ENCODE data around the gene GPLD1. TPM values are rescaled to one million over a fixed set of nuclear protein-coding genes. Genes with fewer than 3 reads are reported as not detected.
"Not testable (repeated sequence)": the region's sequence is repeated elsewhere in the genome, so short reads cannot be mapped to it uniquely, and the experiment has no call there.

GPLD1 gene
- total and polyA plus RNA-seq, 2 donors: 1.6 to 4.8 TPM

- Histone ChIP-seq H3K27ac (ENCODE audit: low read depth) (no peak overlapping the region), H3K4me3 (ENCODE audit: low read depth, low read length) (no peak overlapping the region), H3K36me3 (ENCODE audit: insufficient read depth) (no peaks in the 10 kb centered on the region), H3K4me1 (ENCODE audit: insufficient read depth) (no peaks in the 10 kb centered on the region)
- DNase-seq (ENCODE audit: extremely low spot score): no peak
- 89% methylated on average over 4 of the region's 4 CpGs for WGBS
Observed at GRCh38 chr6:24517659-24518543, 28.5 kb upstream of the GPLD1 start.

GRCh38 chr6:24513602-24514001 lies 24.2 kb upstream of the GPLD1 start:
- WGBS: 92% methylated on average over 4 of the region's 4 CpGs
- H3K4me3 ChIP-seq (ENCODE audit: low read depth, low read length): no peak overlapping the region
- no peaks in the 10 kb centered on the region for H3K36me3 ChIP-seq (ENCODE audit: insufficient read depth)
- no peaks in the 10 kb centered on the region for H3K4me1 ChIP-seq (ENCODE audit: insufficient read depth)
- DNase-seq (ENCODE audit: extremely low spot score): no peak
- H3K27ac ChIP-seq (ENCODE audit: low read depth): no peak overlapping the region

GRCh38 chr6:24511976-24512375 lies 22.6 kb upstream of the GPLD1 start:
- not testable (repeated sequence) for H3K4me3 ChIP-seq (ENCODE audit: low read depth, low read length); H3K27ac ChIP-seq (ENCODE audit: low read depth); H3K4me1 ChIP-seq (ENCODE audit: insufficient read depth); H3K36me3 ChIP-seq (ENCODE audit: insufficient read depth); DNase-seq (ENCODE audit: extremely low spot score)
- WGBS: 55% methylated on average over 6 of the region's 6 CpGs

- DNase-seq (ENCODE audit: extremely low spot score): no peak
- H3K4me1 ChIP-seq (ENCODE audit: insufficient read depth): no peaks in the 10 kb centered on the region
- WGBS: 88% methylated on average over 3 of the region's 3 CpGs
- H3K27ac ChIP-seq (ENCODE audit: low read depth): no peak overlapping the region
- no peak overlapping the region for H3K4me3 ChIP-seq (ENCODE audit: low read depth, low read length)
- no peaks in the 10 kb centered on the region for H3K36me3 ChIP-seq (ENCODE audit: insufficient read depth)
Observed at GRCh38 chr6:24506814-24507520, 17.6 kb upstream of the GPLD1 start.

- no peak overlapping the region for H3K4me3 ChIP-seq (ENCODE audit: low read depth, low read length)
- H3K36me3 ChIP-seq (ENCODE audit: insufficient read depth): no peaks in the 10 kb centered on the region
- DNase-seq (ENCODE audit: extremely low spot score): no peak
- WGBS: 85% methylated on average over 14 of the region's 14 CpGs
- no peak overlapping the region for H3K27ac ChIP-seq (ENCODE audit: low read depth)
- no peaks in the 10 kb centered on the region for H3K4me1 ChIP-seq (ENCODE audit: insufficient read depth)
Observed at GRCh38 chr6:24504649-24505586, 15.5 kb upstream of the GPLD1 start.

GRCh38 chr6:24504287-24504648 lies 14.9 kb upstream of the GPLD1 start:
- no peak overlapping the region for H3K27ac ChIP-seq (ENCODE audit: low read depth)
- 89% methylated on average over 1 of the region's 1 CpG for WGBS
- no peaks in the 10 kb centered on the region for H3K4me1 ChIP-seq (ENCODE audit: insufficient read depth)
- H3K36me3 ChIP-seq (ENCODE audit: insufficient read depth): no peaks in the 10 kb centered on the region
- H3K4me3 ChIP-seq (ENCODE audit: low read depth, low read length): no peak overlapping the region
- no peak for DNase-seq (ENCODE audit: extremely low spot score)

GRCh38 chr6:24501914-24502313 lies 12.5 kb upstream of the GPLD1 start:
- no peaks in the 10 kb centered on the region for H3K36me3 ChIP-seq (ENCODE audit: insufficient read depth)
- H3K27ac ChIP-seq (ENCODE audit: low read depth): no peak overlapping the region
- H3K4me1 ChIP-seq (ENCODE audit: insufficient read depth): no peaks in the 10 kb centered on the region
- DNase-seq (ENCODE audit: extremely low spot score): no peak
- no peak overlapping the region for H3K4me3 ChIP-seq (ENCODE audit: low read depth, low read length)

- Histone ChIP-seq H3K4me1 (ENCODE audit: insufficient read depth) (no peaks in the 10 kb centered on the region), H3K27ac (ENCODE audit: low read depth) (no peak overlapping the region), H3K36me3 (ENCODE audit: insufficient read depth) (no peaks in the 10 kb centered on the region), H3K4me3 (ENCODE audit: low read depth, low read length) (no peak overlapping the region)
- no peak for DNase-seq (ENCODE audit: extremely low spot score)
- WGBS: 79% methylated on average over 2 of the region's 2 CpGs
Observed at GRCh38 chr6:24501374-24501773, 12.0 kb upstream of the GPLD1 start.

- Histone ChIP-seq H3K27ac (ENCODE audit: low read depth) (no peak overlapping the region), H3K36me3 (ENCODE audit: insufficient read depth) (no peaks in the 10 kb centered on the region), H3K4me1 (ENCODE audit: insufficient read depth) (no peaks in the 10 kb centered on the region), H3K4me3 (ENCODE audit: low read depth, low read length) (no peak overlapping the region)
- 83% methylated on average over 3 of the region's 3 CpGs for WGBS
- DNase-seq (ENCODE audit: extremely low spot score): no peak
Observed at GRCh38 chr6:24500683-24501082, 11.3 kb upstream of the GPLD1 start.

GRCh38 chr6:24497254-24497970 lies 8.0 kb upstream of the GPLD1 start:
- WGBS: 97% methylated on average over 11 of the region's 11 CpGs
- no peak overlapping the region for H3K4me3 ChIP-seq (ENCODE audit: low read depth, low read length)
- H3K27ac ChIP-seq (ENCODE audit: low read depth): no peak overlapping the region
- no peak for DNase-seq (ENCODE audit: extremely low spot score)
- H3K36me3 ChIP-seq (ENCODE audit: insufficient read depth): no peaks in the 10 kb centered on the region
- no peaks in the 10 kb centered on the region for H3K4me1 ChIP-seq (ENCODE audit: insufficient read depth)

GRCh38 chr6:24494821-24495795 lies 5.7 kb upstream of the GPLD1 start, which contains the start of gene ALDH5A1:
Gene ALDH5A1, plus strand, starts transcription at chr6:24494969. Its CDS starts 28 bp downstream, at chr6:24494997.
- no peaks in the 10 kb centered on the region for H3K36me3 ChIP-seq (ENCODE audit: insufficient read depth)
- H3K4me1 ChIP-seq (ENCODE audit: insufficient read depth): no peaks in the 10 kb centered on the region
- H3K4me3 ChIP-seq (ENCODE audit: low read depth, low read length): peak within 1 kb of the TSS; percentile 73
- H3K27ac ChIP-seq (ENCODE audit: low read depth): peak within 1 kb of the TSS; percentile 69
- no peak for DNase-seq (ENCODE audit: extremely low spot score)
- WGBS: under 1% methylated on average over 93 of the region's 93 CpGs

All from urinary bladder (tissue), 4 donors.